Cortex of kidney (tissue), 1 donor: ENCODE data around the gene TBX5.

Experiments
- DNase-seq: peaks from one replicate; lab custom pipeline; 2025; lab: John Stamatoyannopoulos, UW

The TBX5 gene

GRCh38 chr12:114430306-114430705 lies 24.4 kb upstream of the TBX5 start:
- no peak for DNase-seq

GRCh38 chr12:114425031-114425626 lies 19.2 kb upstream of the TBX5 start:
- DNase-seq = no peak

- DNase-seq = no peak
Observed at GRCh38 chr12:114420944-114421335, 15.0 kb upstream of the TBX5 start.

- DNase-seq = no peak
Observed at GRCh38 chr12:114420182-114420943, 14.4 kb upstream of the TBX5 start.

GRCh38 chr12:114416028-114416427 lies 10.1 kb upstream of the TBX5 start:
- no peak for DNase-seq

- DNase-seq = no peak
Observed at GRCh38 chr12:114415525-114415868, 9.6 kb upstream of the TBX5 start.

- no peak for DNase-seq
Observed at GRCh38 chr12:114414866-114415524, 9.1 kb upstream of the TBX5 start.

- no peak for DNase-seq
Observed at GRCh38 chr12:114414031-114414865, 8.3 kb upstream of the TBX5 start.

- DNase-seq = no peak
Observed at GRCh38 chr12:114412825-114413749, 7.1 kb upstream of the TBX5 start.

GRCh38 chr12:114412307-114412706 lies 6.4 kb upstream of the TBX5 start:
- DNase-seq = no peak

- DNase-seq = no peak
Observed at GRCh38 chr12:114411071-114411837, 5.3 kb upstream of the TBX5 start.

GRCh38 chr12:114409852-114410600 lies 4.1 kb upstream of the TBX5 start:
- DNase-seq = no peak

- DNase-seq = no peak
Observed at GRCh38 chr12:114408886-114409851, 3.2 kb upstream of the TBX5 start.

GRCh38 chr12:114408471-114408885 lies 2.5 kb upstream of the TBX5 start:
- no peak for DNase-seq

GRCh38 chr12:114407842-114408411 lies 2.0 kb upstream of the TBX5 start:
- no peak for DNase-seq

- no peak for DNase-seq
Observed at GRCh38 chr12:114406984-114407841, 1.3 kb upstream of the TBX5 start.

GRCh38 chr12:114406316-114406983 lies 506 bp upstream of the TBX5 start:
- no peak for DNase-seq
